ENCODE results near the gene DCAF8. TPM values are rescaled to one million over a fixed set of nuclear protein-coding genes. Genes with fewer than 3 reads are reported as not detected.
A peak's percentile ranks its signal among the peaks of the same experiment; 100 is the strongest.

The DCAF8 gene
- total and polyA plus RNA-seq, 2 experiments from 2014 or later, result 55.0 to 104 TPM

DNA sequence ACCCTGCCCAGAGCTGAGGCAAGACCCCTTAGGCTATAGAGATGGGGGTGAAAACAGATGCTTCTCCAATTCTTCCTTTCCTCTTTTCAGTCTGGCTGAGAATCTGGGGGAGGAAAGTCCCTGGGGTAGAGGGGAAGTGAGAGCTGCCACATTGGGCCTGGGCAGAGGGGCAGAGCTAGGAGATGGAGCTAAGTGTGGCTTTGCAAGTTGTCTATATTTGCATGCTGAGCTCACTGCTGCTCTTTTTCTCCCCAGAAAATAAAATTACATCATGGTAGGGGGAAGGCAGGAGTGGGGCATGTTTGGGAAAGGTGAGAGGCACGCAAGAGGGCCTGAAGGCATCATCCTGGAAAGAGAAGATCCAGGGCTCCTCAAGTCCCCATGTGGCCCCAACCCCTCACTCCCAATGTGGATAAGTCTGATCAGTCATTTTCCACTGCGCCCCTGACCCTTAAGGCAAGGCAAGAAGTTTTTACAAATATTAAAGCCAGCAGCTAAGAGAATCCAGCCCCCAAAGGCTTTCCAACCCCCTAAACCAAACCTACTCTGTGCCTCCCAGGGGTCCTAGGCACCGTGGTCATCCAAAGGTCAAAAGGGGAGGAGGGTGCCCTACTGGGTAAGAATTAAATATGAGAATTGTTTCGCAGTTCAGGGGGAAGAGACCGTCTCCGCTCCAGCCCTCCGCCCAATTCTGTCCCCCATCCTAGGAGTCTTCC lies 57.7 kb downstream of the DCAF8 start:
- H3K79me2 ChIP-seq (replicated peaks; ENCODE audit: insufficient read depth), result peaks cover 30% of the 10 kb centered on the region
- peaks cover 45% of the 10 kb centered on the region for H3K4me1 ChIP-seq (ENCODE audit: insufficient read depth)
- H3K27me3 ChIP-seq (ENCODE audit: insufficient read depth), result no peaks in the 10 kb centered on the region
- peaks cover 20% of the 10 kb centered on the region; the same call in 1 of the 2 replicates for H4K20me1 ChIP-seq (replicated peaks; ENCODE audit: insufficient read depth)
- ATAC-seq, result no peak
- peak overlapping the region; percentile 95 for H2AFZ ChIP-seq
- H3K36me3 ChIP-seq (ENCODE audit: insufficient read depth), result peaks cover 9% of the 10 kb centered on the region
- Mint-ChIP-seq H3K4me1 (peaks cover 47% of the 10 kb centered on the region), H3K36me3 (ENCODE audit: low read depth) (peaks cover 16% of the 10 kb centered on the region; the same call in 2 of the 3 replicates), H3K27me3 (ENCODE audit: insufficient read depth, low read depth, poor library complexity) (peaks cover 25% of the 10 kb centered on the region), H3K9me3 (no peaks in the 10 kb centered on the region), H3K27ac (0 out of 2 replicates have a peak overlapping the region, but pooled peaks have one; percentile 36), H3K4me3 (peak overlapping the region; percentile 83)
- peak overlapping the region; percentile 82 for H3K4me2 ChIP-seq
- DNase-seq (ENCODE audit: low spot score), result no peak
- no peak overlapping the region for H3K27ac ChIP-seq (ENCODE audit: low read depth)
- peaks cover 9% of the 10 kb centered on the region for H3F3A ChIP-seq (replicated peaks; ENCODE audit: low read depth)
- 0 out of 2 replicates have a peak, but pooled peaks cover 8% of the 10 kb centered on the region for H3K9me2 ChIP-seq (ENCODE audit: insufficient read depth)
- peak overlapping the region; percentile 96 for H3K4me3 ChIP-seq
- TF ChIP-seq, protein P1, sequence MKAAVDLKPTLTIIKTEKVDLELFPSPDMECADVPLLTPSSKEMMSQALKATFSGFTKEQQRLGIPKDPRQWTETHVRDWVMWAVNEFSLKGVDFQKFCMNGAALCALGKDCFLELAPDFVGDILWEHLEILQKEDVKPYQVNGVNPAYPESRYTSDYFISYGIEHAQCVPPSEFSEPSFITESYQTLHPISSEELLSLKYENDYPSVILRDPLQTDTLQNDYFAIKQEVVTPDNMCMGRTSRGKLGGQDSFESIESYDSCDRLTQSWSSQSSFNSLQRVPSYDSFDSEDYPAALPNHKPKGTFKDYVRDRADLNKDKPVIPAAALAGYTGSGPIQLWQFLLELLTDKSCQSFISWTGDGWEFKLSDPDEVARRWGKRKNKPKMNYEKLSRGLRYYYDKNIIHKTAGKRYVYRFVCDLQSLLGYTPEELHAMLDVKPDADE (IDR thresholded peaks at IDR 0.05), result no peak
- TF ChIP-seq ZNF114 (CRISPR knock-in tag; IDR thresholded peaks at IDR 0.05) (no peak), CREB1 (CRISPR knock-in tag; IDR thresholded peaks at IDR 0.05; ENCODE audit: low read depth) (no peak), EZH2 (IDR thresholded peaks at IDR 0.05; ENCODE audit: low read depth, unreplicated experiment) (no peak), NANOG (IDR thresholded peaks at IDR 0.05; ENCODE audit: borderline replicate concordance) (no peak), ZNF331 (CRISPR knock-in tag; IDR thresholded peaks at IDR 0.05; ENCODE audit: low read depth) (no peak), POLR2AphosphoS5 (IDR thresholded peaks at IDR 0.05; ENCODE audit: low read depth) (no peak), EZH2phosphoT487 (IDR thresholded peaks at IDR 0.05; ENCODE audit: unreplicated experiment) (no peak), STAT1 (IDR thresholded peaks at IDR 0.05; ENCODE audit: unreplicated experiment) (no peak)
- TF ChIP-seq, protein P2, sequence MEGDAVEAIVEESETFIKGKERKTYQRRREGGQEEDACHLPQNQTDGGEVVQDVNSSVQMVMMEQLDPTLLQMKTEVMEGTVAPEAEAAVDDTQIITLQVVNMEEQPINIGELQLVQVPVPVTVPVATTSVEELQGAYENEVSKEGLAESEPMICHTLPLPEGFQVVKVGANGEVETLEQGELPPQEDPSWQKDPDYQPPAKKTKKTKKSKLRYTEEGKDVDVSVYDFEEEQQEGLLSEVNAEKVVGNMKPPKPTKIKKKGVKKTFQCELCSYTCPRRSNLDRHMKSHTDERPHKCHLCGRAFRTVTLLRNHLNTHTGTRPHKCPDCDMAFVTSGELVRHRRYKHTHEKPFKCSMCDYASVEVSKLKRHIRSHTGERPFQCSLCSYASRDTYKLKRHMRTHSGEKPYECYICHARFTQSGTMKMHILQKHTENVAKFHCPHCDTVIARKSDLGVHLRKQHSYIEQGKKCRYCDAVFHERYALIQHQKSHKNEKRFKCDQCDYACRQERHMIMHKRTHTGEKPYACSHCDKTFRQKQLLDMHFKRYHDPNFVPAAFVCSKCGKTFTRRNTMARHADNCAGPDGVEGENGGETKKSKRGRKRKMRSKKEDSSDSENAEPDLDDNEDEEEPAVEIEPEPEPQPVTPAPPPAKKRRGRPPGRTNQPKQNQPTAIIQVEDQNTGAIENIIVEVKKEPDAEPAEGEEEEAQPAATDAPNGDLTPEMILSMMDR (conservative IDR thresholded peaks at IDR 0.05; ENCODE audit: low read depth in 2 of 2), result no peak
- TF ChIP-seq, protein P3, sequence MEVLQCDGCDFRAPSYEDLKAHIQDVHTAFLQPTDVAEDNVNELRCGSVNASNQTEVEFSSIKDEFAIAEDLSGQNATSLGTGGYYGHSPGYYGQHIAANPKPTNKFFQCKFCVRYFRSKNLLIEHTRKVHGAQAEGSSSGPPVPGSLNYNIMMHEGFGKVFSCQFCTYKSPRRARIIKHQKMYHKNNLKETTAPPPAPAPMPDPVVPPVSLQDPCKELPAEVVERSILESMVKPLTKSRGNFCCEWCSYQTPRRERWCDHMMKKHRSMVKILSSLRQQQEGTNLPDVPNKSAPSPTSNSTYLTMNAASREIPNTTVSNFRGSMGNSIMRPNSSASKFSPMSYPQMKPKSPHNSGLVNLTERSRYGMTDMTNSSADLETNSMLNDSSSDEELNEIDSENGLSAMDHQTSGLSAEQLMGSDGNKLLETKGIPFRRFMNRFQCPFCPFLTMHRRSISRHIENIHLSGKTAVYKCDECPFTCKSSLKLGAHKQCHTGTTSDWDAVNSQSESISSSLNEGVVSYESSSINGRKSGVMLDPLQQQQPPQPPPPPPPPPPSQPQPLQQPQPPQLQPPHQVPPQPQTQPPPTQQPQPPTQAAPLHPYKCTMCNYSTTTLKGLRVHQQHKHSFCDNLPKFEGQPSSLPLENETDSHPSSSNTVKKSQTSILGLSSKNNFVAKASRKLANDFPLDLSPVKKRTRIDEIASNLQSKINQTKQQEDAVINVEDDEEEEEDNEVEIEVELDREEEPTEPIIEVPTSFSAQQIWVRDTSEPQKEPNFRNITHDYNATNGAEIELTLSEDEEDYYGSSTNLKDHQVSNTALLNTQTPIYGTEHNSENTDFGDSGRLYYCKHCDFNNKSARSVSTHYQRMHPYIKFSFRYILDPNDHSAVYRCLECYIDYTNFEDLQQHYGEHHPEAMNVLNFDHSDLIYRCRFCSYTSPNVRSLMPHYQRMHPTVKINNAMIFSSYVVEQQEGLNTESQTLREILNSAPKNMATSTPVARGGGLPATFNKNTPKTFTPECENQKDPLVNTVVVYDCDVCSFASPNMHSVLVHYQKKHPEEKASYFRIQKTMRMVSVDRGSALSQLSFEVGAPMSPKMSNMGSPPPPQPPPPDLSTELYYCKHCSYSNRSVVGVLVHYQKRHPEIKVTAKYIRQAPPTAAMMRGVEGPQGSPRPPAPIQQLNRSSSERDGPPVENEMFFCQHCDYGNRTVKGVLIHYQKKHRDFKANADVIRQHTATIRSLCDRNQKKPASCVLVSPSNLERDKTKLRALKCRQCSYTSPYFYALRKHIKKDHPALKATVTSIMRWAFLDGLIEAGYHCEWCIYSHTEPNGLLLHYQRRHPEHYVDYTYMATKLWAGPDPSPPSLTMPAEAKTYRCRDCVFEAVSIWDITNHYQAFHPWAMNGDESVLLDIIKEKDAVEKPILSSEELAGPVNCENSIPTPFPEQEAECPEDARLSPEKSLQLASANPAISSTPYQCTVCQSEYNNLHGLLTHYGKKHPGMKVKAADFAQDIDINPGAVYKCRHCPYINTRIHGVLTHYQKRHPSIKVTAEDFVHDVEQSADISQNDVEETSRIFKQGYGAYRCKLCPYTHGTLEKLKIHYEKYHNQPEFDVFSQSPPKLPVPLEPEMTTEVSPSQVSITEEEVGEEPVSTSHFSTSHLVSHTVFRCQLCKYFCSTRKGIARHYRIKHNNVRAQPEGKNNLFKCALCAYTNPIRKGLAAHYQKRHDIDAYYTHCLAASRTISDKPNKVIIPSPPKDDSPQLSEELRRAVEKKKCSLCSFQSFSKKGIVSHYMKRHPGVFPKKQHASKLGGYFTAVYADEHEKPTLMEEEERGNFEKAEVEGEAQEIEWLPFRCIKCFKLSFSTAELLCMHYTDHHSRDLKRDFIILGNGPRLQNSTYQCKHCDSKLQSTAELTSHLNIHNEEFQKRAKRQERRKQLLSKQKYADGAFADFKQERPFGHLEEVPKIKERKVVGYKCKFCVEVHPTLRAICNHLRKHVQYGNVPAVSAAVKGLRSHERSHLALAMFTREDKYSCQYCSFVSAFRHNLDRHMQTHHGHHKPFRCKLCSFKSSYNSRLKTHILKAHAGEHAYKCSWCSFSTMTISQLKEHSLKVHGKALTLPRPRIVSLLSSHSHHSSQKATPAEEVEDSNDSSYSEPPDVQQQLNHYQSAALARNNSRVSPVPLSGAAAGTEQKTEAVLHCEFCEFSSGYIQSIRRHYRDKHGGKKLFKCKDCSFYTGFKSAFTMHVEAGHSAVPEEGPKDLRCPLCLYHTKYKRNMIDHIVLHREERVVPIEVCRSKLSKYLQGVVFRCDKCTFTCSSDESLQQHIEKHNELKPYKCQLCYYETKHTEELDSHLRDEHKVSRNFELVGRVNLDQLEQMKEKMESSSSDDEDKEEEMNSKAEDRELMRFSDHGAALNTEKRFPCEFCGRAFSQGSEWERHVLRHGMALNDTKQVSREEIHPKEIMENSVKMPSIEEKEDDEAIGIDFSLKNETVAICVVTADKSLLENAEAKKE (CRISPR knock-in tag; IDR thresholded peaks at IDR 0.05), result no peak

All from GM23338 (cell line).